Smooth muscle cell (in vitro differentiated cells): Measurements from ENCODE around the gene DCLK1. TPM values are rescaled to one million over a fixed set of nuclear protein-coding genes. Genes with fewer than 3 reads are reported as not detected.

Experiments used
- DNase-seq: peaks from one replicate; lab custom pipeline; 2025; ENCODE audit not compliant: unreplicated experiment; lab: John Stamatoyannopoulos, UW
- H2AFZ ChIP-seq: fragments of 200-600 bp; sonication (generic); 2 replicates; pipeline ENCODE4 v1.6.0; 2016; ENCODE audit warnings: antibody characterized with exemption, low read depth, mild to moderate bottlenecking
- H3F3A ChIP-seq: fragments of 200-600 bp; sonication (generic); 2 replicates; pipeline ENCODE4 v1.6.0; 2017; ENCODE audit warnings: antibody characterized with exemption, low read depth
- H3K27ac ChIP-seq: fragments of 200-600 bp; sonication (generic); 2 replicates; pipeline ENCODE4 v1.5.1; 2016; ENCODE audit warnings: low read depth, mild to moderate bottlenecking
- H3K27me3 ChIP-seq: fragments of 200-600 bp; sonication (generic); 2 replicates; pipeline ENCODE4 v1.6.1; 2016; ENCODE audit warnings: low read depth, mild to moderate bottlenecking
- H3K36me3 ChIP-seq: fragments of 200-600 bp; sonication (generic); 2 replicates; pipeline ENCODE4 v1.5.1; 2016; ENCODE audit warnings: low read depth
- H3K4me1 ChIP-seq: fragments of 200-600 bp; sonication (generic); 2 replicates; pipeline ENCODE4 v1.5.1; 2016; ENCODE audit warnings: low read depth
- H3K4me2 ChIP-seq: fragments of 200-600 bp; sonication (generic); 2 replicates; pipeline ENCODE4 v1.6.0; 2016; ENCODE audit warnings: mild to moderate bottlenecking
- H3K4me3 ChIP-seq: fragments of 200-600 bp; sonication (generic); 2 replicates; pipeline ENCODE4 v1.5.1; 2016; ENCODE audit warnings: mild to moderate bottlenecking
- H3K79me2 ChIP-seq: fragments of 200-600 bp; sonication (generic); 2 replicates; pipeline ENCODE4 v1.6.0; 2016; ENCODE audit warnings: low read depth, mild to moderate bottlenecking
- H3K9ac ChIP-seq: fragments of 200-600 bp; sonication (generic); 2 replicates; pipeline ENCODE4 v1.6.0; 2016; ENCODE audit warnings: low read depth
- H3K9me3 ChIP-seq: fragments of 200-600 bp; sonication (generic); replicated peaks from 2 replicates; pipeline ENCODE4 v1.5.1; 2016; ENCODE audit warnings: low read depth
- H4K20me1 ChIP-seq: fragments of 200-600 bp; sonication (generic); 2 replicates; pipeline ENCODE4 v1.6.0; 2016; ENCODE audit warnings: low read depth
- CTCF ChIP-seq: fragments of 200-600 bp; sonication (generic); IDR thresholded peaks from 2 replicates; pipeline ENCODE4 v1.5.1; 2017; ENCODE audit warnings: borderline replicate concordance, mild to moderate bottlenecking, antibody characterized with exemption; ENCODE audit not compliant: insufficient read depth, poor library complexity, severe bottlenecking
- WGBS: methylation state at CpG from one replicate; pipeline ENCODE4 v1.1.7; 2016; ENCODE audit warnings: low lambda C conversion rate; 5-methylcytosine and 5-hydroxymethylcytosine counted together
- polyA plus RNA-seq: library from polyadenylated mRNA; unstranded; fragments of >200 nt; fragmentation: Nextera tagmentation; extraction: Ambion mirVana; gene quantifications from 2 replicates; pipeline ENCODE4 v1.2.1, GENCODE V29; 2016
- total RNA-seq: library from RNA; depleted of rRNA; stranded (reverse); fragments of >200 nt; gene quantifications from 2 replicates; pipeline ENCODE4 v1.2.3, GENCODE V29; 2014

Gene DCLK1
- total and polyA plus RNA-seq, 2 experiments from 2014 or later: 0.72 TPM; not detected in 1

GRCh38 chr13:35856721-35857364 is 274.3 kb downstream of the DCLK1 start:
- H3K9me3 ChIP-seq: no peaks in the 10 kb centered on the region
- H3K4me1 ChIP-seq: peaks cover 25% of the 10 kb centered on the region
- TF ChIP-seq CTCF: no peak
- no peak overlapping the region for H2AFZ ChIP-seq
- no peak overlapping the region for H3K27ac ChIP-seq
- no peaks in the 10 kb centered on the region for H3K79me2 ChIP-seq
- H3K4me2 ChIP-seq: peak overlapping the region; percentile 74
- no peaks in the 10 kb centered on the region for H4K20me1 ChIP-seq
- H3K4me3 ChIP-seq: no peak overlapping the region
- no peak for DNase-seq
- H3K9ac ChIP-seq: no peak overlapping the region
- peaks cover 4% of the 10 kb centered on the region for H3F3A ChIP-seq
- H3K27me3 ChIP-seq: no peaks in the 10 kb centered on the region
- no peaks in the 10 kb centered on the region for H3K36me3 ChIP-seq
- WGBS: 56% methylated on average over 1 of the region's 1 CpG

DNA sequence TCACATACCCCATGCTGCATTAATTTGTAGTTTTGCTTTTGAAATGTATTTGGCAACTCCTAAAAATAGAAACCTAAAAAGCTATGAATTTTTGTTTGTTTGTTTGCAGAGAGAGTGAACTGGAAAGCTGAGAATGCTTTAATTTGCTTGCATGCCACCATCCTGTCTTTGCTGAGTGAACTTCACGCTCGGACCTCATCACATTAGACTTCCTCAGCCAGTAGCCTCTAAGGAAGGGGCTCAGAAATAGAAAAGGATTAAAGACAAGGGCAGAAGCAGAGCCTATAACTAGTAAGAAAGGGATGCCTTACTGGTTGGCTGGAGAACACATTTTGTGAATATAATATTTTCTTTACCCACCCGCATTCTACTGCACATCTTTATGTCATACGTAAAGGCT is 275.1 kb downstream of the DCLK1 start:
- Histone ChIP-seq H3K36me3 (no peaks in the 10 kb centered on the region), H3K27me3 (no peaks in the 10 kb centered on the region), H3K79me2 (no peaks in the 10 kb centered on the region), H3F3A (peaks cover 4% of the 10 kb centered on the region), H3K4me3 (no peak overlapping the region), H3K9me3 (no peaks in the 10 kb centered on the region), H4K20me1 (no peaks in the 10 kb centered on the region), H3K27ac (no peak overlapping the region), H3K4me2 (peak overlapping the region; percentile 32), H2AFZ (peak overlapping the region; percentile 60), H3K4me1 (peaks cover 25% of the 10 kb centered on the region), H3K9ac (no peak overlapping the region)
- TF ChIP-seq CTCF: no peak
- DNase-seq: no peak
- 50% methylated on average over 4 of the region's 4 CpGs for WGBS

GRCh38 chr13:35855531-35856019 is 275.6 kb downstream of the DCLK1 start:
- peak overlapping the region; percentile 60 for H2AFZ ChIP-seq
- 6% methylated on average over 12 of the region's 12 CpGs for WGBS
- H3K4me2 ChIP-seq: peak overlapping the region; percentile 32
- peaks cover 4% of the 10 kb centered on the region for H3F3A ChIP-seq
- no peaks in the 10 kb centered on the region for H3K9me3 ChIP-seq
- no peak for DNase-seq
- peaks cover 25% of the 10 kb centered on the region for H3K4me1 ChIP-seq
- H4K20me1 ChIP-seq: no peaks in the 10 kb centered on the region
- no peaks in the 10 kb centered on the region for H3K79me2 ChIP-seq
- no peaks in the 10 kb centered on the region for H3K36me3 ChIP-seq
- no peak overlapping the region for H3K9ac ChIP-seq
- no peak overlapping the region for H3K27ac ChIP-seq
- H3K4me3 ChIP-seq: no peak overlapping the region
- no peak for TF ChIP-seq CTCF
- no peaks in the 10 kb centered on the region for H3K27me3 ChIP-seq

GRCh38 chr13:35854286-35854685 is 276.9 kb downstream of the DCLK1 start:
- H3K79me2 ChIP-seq: no peaks in the 10 kb centered on the region
- H3K9ac ChIP-seq: no peak overlapping the region
- H3F3A ChIP-seq: peaks cover 4% of the 10 kb centered on the region
- TF ChIP-seq CTCF: no peak
- H3K4me2 ChIP-seq: no peak overlapping the region
- DNase-seq: no peak
- H4K20me1 ChIP-seq: no peaks in the 10 kb centered on the region
- no peaks in the 10 kb centered on the region for H3K27me3 ChIP-seq
- peaks cover 25% of the 10 kb centered on the region for H3K4me1 ChIP-seq
- H3K27ac ChIP-seq: no peak overlapping the region
- H3K36me3 ChIP-seq: no peaks in the 10 kb centered on the region
- no peaks in the 10 kb centered on the region for H3K9me3 ChIP-seq
- no peak overlapping the region for H3K4me3 ChIP-seq
- H2AFZ ChIP-seq: no peak overlapping the region
- WGBS: 66% methylated on average over 8 of the region's 8 CpGs
